Stimulated activated CD8-positive, alpha-beta memory T cell treated with anti-CD3 and anti-CD28 coated beads, Interleukin-4, amount 100 ng/mL, for 1 hour (primary cell): ENCODE results near the gene KCNA5.

Experiments used
- DNase-seq, 2 donors: peaks; one replicate each; pipeline ENCODE4 v3.0.0-alpha.2; 2020; ENCODE audit warnings: low read depth in 2 of 2, low spot score in 1 of 2

Gene KCNA5

GRCh38 chr12:5027046-5027821, 16.4 kb upstream of the KCNA5 start:
- no peak for DNase-seq

- DNase-seq: no peak
Measured at GRCh38 chr12:5030066-5030465, 13.6 kb upstream of the KCNA5 start.

GRCh38 chr12:5031242-5031641, 12.4 kb upstream of the KCNA5 start:
- DNase-seq: no peak

GRCh38 chr12:5031958-5032357, 11.7 kb upstream of the KCNA5 start:
- no peak for DNase-seq

- DNase-seq: no peak
Measured at GRCh38 chr12:5032821-5033220, 10.9 kb upstream of the KCNA5 start.

GRCh38 chr12:5033883-5034282, 9.8 kb upstream of the KCNA5 start:
- no peak for DNase-seq

- no peak for DNase-seq
Measured at GRCh38 chr12:5034603-5035002, 9.1 kb upstream of the KCNA5 start.

- DNase-seq: no peak
Measured at GRCh38 chr12:5035618-5036017, 8.1 kb upstream of the KCNA5 start.

- DNase-seq: no peak
Measured at GRCh38 chr12:5036031-5036430, 7.6 kb upstream of the KCNA5 start.

GRCh38 chr12:5037795-5038357, 5.8 kb upstream of the KCNA5 start:
- no peak for DNase-seq

- DNase-seq: no peak
Measured at GRCh38 chr12:5038781-5039311, 4.8 kb upstream of the KCNA5 start.

- no peak for DNase-seq
Measured at GRCh38 chr12:5039815-5040214, 3.9 kb upstream of the KCNA5 start.

- DNase-seq: no peak
Measured at GRCh38 chr12:5040368-5040767, 3.3 kb upstream of the KCNA5 start.

- no peak for DNase-seq
Measured at GRCh38 chr12:5044420-5045295, 979 bp downstream of the KCNA5 start.

GRCh38 chr12:5047094-5047493, 3.4 kb downstream of the KCNA5 start:
- no peak for DNase-seq

GRCh38 chr12:5047729-5048128, 4.0 kb downstream of the KCNA5 start:
- no peak for DNase-seq

GRCh38 chr12:5050542-5050941, 6.9 kb downstream of the KCNA5 start:
- DNase-seq: no peak

GRCh38 chr12:5051334-5051733, 7.7 kb downstream of the KCNA5 start:
- DNase-seq: no peak

GRCh38 chr12:5051913-5052312, 8.2 kb downstream of the KCNA5 start:
- DNase-seq: no peak

GRCh38 chr12:5052348-5052747, 8.7 kb downstream of the KCNA5 start:
- DNase-seq: no peak

GRCh38 chr12:5059358-5059757, 15.7 kb downstream of the KCNA5 start:
- DNase-seq: no peak

GRCh38 chr12:5060958-5061357, 17.3 kb downstream of the KCNA5 start:
- no peak for DNase-seq
